ENCODE results near the gene TFEC.

GRCh38 chr7:115951547-115951946 lies 79.0 kb downstream of the TFEC start:
- TF ChIP-seq CEBPB (IDR thresholded peaks at IDR 0.05): no peak
- TF ChIP-seq TAF1 (IDR thresholded peaks at IDR 0.05; ENCODE audit: low read depth): no peak
- TF ChIP-seq, protein P1, sequence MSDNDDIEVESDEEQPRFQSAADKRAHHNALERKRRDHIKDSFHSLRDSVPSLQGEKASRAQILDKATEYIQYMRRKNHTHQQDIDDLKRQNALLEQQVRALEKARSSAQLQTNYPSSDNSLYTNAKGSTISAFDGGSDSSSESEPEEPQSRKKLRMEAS (IDR thresholded peaks at IDR 0.05): no peak
- no peak for TF ChIP-seq EP300 (IDR thresholded peaks at IDR 0.05; ENCODE audit: borderline replicate concordance)
- no peak for TF ChIP-seq ZBTB7A (IDR thresholded peaks at IDR 0.05; ENCODE audit: low read depth)
- TF ChIP-seq RAD21 (IDR thresholded peaks at IDR 0.05; ENCODE audit: low read depth): no peak
- TF ChIP-seq YY1 (IDR thresholded peaks at IDR 0.05; ENCODE audit: low read depth): no peak

All from Ishikawa (cell line).